HUES64 (cell line): ENCODE data around the gene NUDC.

Experiments
- H3K27ac ChIP-seq: 2 replicates; pipeline ENCODE4 v1.7.0; 2013; ENCODE audit warnings: low read depth, low read length, inconsistent platforms
- H3K27me3 ChIP-seq: 2 replicates; pipeline ENCODE4 v1.6.1; 2013; ENCODE audit warnings: mild to moderate bottlenecking, low read length; ENCODE audit not compliant: insufficient read depth
- H3K36me3 ChIP-seq: 2 replicates; pipeline ENCODE4 v1.6.1; 2013; ENCODE audit warnings: mild to moderate bottlenecking, low read length; ENCODE audit not compliant: insufficient read depth
- H3K4me1 ChIP-seq: 2 replicates; pipeline ENCODE4 v1.6.1; 2013; ENCODE audit warnings: mild to moderate bottlenecking, low read length, moderate library complexity; ENCODE audit not compliant: insufficient read depth
- H3K4me3 ChIP-seq: 2 replicates; pipeline ENCODE4 v1.5.1; 2013; ENCODE audit warnings: mild to moderate bottlenecking, low read length, moderate library complexity
- H3K9ac ChIP-seq: 2 replicates; pipeline ENCODE4 v1.6.1; 2013; ENCODE audit warnings: mild to moderate bottlenecking, low read depth, low read length
- H3K9me3 ChIP-seq: 2 replicates; pipeline ENCODE4 v1.6.1; 2013; ENCODE audit warnings: low read depth, low read length; ENCODE audit not compliant: insufficient read depth
- WGBS: fragments of 150-250, 120-280 bp; methylation state at CpG from one replicate; pipeline ENCODE4 v1.1.7; 2013; ENCODE audit warnings: missing lambda C conversion rate; 5-methylcytosine and 5-hydroxymethylcytosine counted together

The NUDC gene

GRCh38 chr1:26994020-26994786 lies 72.7 kb downstream of the NUDC start:
- Histone ChIP-seq H3K27ac (no peak overlapping the region), H3K4me1 (peaks cover 37% of the 10 kb centered on the region), H3K27me3 (peaks cover 34% of the 10 kb centered on the region; the same call in 1 of the 2 replicates), H3K9me3 (no peaks in the 10 kb centered on the region), H3K4me3 (peak overlapping the region; percentile 81), H3K36me3 (peaks cover 11% of the 10 kb centered on the region), H3K9ac (peak overlapping the region; percentile 75)
- under 1% methylated on average over 97 of the region's 97 CpGs for WGBS

GRCh38 chr1:26994787-26995517 lies 73.4 kb downstream of the NUDC start:
- peak overlapping the region; percentile 75 for H3K9ac ChIP-seq
- H3K27ac ChIP-seq = no peak overlapping the region
- no peaks in the 10 kb centered on the region for H3K9me3 ChIP-seq
- H3K4me1 ChIP-seq = peaks cover 42% of the 10 kb centered on the region
- WGBS = 15% methylated on average over 15 of the region's 15 CpGs
- H3K4me3 ChIP-seq = peak overlapping the region; percentile 81
- peaks cover 13% of the 10 kb centered on the region for H3K36me3 ChIP-seq
- peaks cover 34% of the 10 kb centered on the region; the same call in 1 of the 2 replicates for H3K27me3 ChIP-seq

GRCh38 chr1:26996024-26996423 lies 74.5 kb downstream of the NUDC start:
- peaks cover 21% of the 10 kb centered on the region for H3K36me3 ChIP-seq
- peaks cover 28% of the 10 kb centered on the region; the same call in 1 of the 2 replicates for H3K27me3 ChIP-seq
- H3K4me3 ChIP-seq = peak overlapping the region; percentile 10; the same call in 1 of the 2 replicates
- no peak overlapping the region for H3K27ac ChIP-seq
- WGBS = 88% methylated on average over 1 of the region's 1 CpG
- no peaks in the 10 kb centered on the region for H3K9me3 ChIP-seq
- H3K9ac ChIP-seq = no peak overlapping the region
- peaks cover 51% of the 10 kb centered on the region for H3K4me1 ChIP-seq
